NCI-H2107 treated with DMSO at 0.1 percent for 48 hours (cell line): ENCODE measurements around the gene HPDL.

Source experiments
- DNase-seq: peaks from one replicate; lab custom pipeline; 2025; ENCODE audit not compliant: unreplicated experiment; lab: John Stamatoyannopoulos, UW

HPDL gene

GRCh38 chr1:45348966-45349677, 22.4 kb downstream of the HPDL start:
- DNase-seq: no peak

- no peak for DNase-seq
These were observed 24.8 kb downstream of the HPDL start for GRCh38 chr1:45351508-45351907.

DNA sequence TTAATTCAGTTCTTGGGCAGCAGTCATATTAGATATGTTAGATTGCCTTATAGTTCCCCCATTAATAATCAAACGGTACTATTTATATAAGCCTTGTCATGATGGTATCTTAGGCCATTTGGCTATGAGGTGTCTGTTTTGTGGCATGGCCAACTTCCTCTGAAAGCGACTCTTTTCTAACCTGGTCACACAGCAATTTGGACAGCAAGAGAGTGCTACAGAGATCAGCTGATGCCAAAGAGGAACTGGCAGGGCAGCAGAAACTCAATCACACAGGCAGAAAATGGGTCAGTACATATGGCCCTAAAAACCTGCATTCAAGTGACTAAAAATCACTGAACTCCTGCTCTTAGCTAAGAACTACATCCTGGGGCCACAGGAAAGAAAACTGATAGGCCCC, 27.0 kb downstream of the HPDL start:
- DNase-seq: no peak

- DNase-seq: no peak
These were observed 28.1 kb downstream of the HPDL start for GRCh38 chr1:45354838-45355237.

DNA sequence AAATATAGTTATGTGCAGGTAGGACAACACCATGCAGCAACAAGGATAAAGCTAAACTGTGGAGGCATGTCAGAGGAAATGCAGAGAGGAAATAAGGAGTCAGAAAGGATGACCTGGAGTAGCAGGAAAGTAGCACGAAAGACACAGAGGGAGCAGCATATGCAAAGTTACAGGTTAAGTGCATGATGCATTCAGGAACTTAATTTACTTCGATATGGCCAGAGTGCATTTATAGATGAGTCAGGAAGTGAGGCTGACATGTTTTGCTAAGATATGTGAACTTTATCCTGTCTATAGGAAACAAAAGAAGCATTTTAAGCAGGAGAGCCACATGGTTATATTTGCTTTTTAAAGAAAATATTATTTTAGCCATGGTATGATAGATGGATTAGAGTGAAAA, 29.0 kb downstream of the HPDL start:
- no peak for DNase-seq

- peak; percentile 61 for DNase-seq
These were observed 29.5 kb downstream of the HPDL start for GRCh38 chr1:45356186-45356585.

GRCh38 chr1:45359882-45360513, 33.3 kb downstream of the HPDL start:
- peak; percentile 62 for DNase-seq

DNA sequence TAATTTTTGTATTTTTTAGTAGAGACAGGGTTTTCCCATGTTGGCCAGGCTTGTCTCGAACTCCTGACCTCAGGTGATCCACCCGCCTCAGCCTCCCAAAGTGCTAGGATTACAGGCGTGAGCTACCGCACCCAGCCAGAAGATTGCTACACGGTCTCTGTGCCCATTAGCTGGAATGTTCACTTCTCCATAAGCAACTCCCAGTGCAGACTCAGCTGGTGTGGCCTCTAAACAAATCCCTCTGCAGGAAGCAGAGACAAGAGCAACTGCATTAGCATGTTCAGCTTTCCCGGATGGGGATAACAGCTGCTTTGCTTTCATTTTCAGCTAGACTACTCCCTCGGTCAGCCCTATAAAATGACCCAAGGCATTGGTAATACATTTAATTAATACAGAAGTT, 34.3 kb downstream of the HPDL start:
- DNase-seq: peak; percentile 78

DNA sequence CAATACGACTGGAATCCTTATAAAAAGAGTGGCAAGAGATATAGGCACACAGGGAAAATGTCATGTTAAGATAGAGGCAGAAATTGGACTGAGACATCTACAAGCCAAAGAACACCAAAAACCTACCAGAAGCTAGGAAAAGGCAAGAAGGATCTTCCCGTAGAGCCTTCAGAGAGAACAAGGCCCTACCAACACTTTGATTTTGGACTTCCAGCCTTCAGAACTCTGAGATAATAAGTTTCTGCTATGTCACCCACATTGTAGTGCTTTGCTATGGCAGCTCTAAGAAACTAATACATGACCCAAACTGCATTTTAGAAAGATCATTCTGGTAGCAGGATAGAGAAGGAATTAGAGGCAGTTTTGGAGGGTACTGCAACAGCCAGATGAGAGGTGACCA, 37.6 kb downstream of the HPDL start:
- no peak for DNase-seq

GRCh38 chr1:45365051-45365450, 38.4 kb downstream of the HPDL start:
- no peak for DNase-seq

DNA sequence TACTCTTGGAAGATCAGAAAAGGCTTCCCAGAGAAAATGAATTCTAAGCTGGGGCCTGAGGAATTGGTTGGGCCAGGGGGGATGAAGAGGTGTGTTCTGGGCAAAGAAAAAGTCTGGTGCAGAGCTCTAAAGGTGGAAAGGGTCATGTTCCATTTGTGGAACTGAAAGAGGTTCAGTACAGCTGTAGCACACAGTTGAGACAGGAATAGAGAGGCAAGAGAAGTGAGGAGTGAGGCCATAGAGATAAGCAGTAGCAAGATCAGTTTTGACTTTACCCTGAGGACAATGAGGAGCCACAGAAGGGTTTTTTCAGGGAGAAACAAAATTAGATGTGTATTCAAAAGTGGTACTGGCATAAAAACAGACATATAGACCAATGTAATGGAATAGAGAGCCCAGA, 43.9 kb downstream of the HPDL start:
- no peak for DNase-seq

DNA sequence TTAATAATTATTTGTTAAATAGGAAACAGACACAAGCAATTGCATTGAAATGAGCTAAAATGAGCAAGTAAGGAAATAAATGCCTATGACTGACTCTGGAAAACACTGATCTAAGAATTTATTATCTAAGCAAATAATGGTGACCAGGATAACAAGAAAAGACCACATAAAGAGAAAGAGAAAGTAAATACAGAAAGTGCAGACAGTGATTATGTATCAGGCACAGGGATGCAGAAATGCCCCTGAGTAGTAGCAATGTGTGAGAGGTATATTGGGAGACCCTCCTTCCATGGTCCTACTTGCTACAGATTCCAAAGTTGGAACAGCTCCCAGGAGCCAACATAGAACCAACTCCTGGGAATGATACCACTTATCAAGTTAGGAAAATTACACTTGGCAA, 46.9 kb downstream of the HPDL start:
- DNase-seq: no peak

DNA sequence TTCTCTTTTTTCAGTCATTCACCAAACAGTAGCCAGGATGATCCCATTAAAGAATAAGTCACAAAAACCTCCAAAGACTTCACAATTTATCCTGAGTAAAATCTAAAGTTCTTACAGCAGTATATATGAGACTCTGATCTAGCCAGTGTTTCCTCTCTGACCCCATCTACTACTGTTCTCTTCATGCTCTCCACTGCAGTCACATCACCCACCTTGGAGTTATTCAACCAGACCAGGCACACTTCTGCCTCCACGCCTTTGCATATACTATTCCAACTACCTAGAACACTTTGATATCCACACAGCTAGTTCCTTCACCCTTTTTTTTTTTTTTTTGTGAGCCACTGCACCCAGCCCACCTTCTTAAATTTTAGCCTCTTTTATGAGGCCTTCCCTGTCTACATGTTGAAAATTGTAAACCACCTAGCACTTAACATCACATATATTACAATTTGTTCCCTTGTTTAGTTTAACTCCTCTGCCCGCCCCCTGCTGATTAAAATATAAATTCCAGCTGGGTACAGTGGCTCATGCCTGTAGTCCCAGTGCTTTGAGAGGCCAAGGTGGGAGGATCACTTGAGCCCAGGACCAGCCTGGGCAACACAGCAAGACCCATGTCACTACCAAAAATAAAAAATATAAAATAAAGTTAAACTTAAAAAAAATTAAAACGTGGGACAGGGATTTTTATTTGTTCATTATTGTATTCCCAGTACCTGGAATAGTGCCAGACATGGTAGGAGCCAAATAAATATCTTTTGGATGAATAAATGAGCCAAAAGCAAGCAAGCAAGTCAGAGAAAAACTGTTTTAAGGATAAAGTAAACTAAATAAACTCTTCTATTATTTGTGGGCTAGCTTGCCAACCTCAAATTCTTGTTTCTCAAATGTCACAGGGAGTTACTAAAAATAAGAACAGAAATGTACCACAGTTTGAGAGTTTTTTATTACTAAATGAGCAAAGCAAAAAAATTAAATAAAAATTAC, 48.7 kb downstream of the HPDL start:
- DNase-seq: no peak

GRCh38 chr1:45378184-45378583, 51.5 kb downstream of the HPDL start:
- no peak for DNase-seq
